Lung (tissue), 12 donors: ENCODE results near the gene GOLT1A. TPM values are rescaled to one million over a fixed set of nuclear protein-coding genes. Genes with fewer than 3 reads are reported as not detected.
A peak's percentile ranks its signal among the peaks of the same experiment; 100 is the strongest.

ENCODE experiments used
- ATAC-seq: fragments of 200-7000 bp; cut with Tn5 transposase; one replicate; pipeline ENCODE4 v1.9.1; 2020; ENCODE audit warnings: moderate number of reproducible peaks; ENCODE audit not compliant: insufficient read depth, low FRiP score
- DNase-seq, 3 donors: peaks; one replicate each; pipeline ENCODE4 v3.0.0-alpha.2; 2013 to 2017
- H3K27ac ChIP-seq, 2 donors: one replicate each; pipeline ENCODE4 v1.5.1; 2013; ENCODE audit warnings: mild to moderate bottlenecking in 2 of 2, moderate library complexity in 2 of 2, control low read depth in 1 of 2, inconsistent platforms in 1 of 2, low read depth in 1 of 2, low read length in 1 of 2
- H3K27me3 ChIP-seq, 3 donors: one replicate each; pipeline ENCODE4 v1.5.1; 2013; ENCODE audit warnings: low read length in 2 of 3; ENCODE audit not compliant: control insufficient read depth in 3 of 3, insufficient read depth in 3 of 3
- H3K36me3 ChIP-seq, 4 donors: one replicate each; pipeline ENCODE4 v1.5.1; 2013; ENCODE audit warnings: low read length in 4 of 4, mild to moderate bottlenecking in 1 of 4, moderate library complexity in 1 of 4; ENCODE audit not compliant: control insufficient read depth in 4 of 4, insufficient read depth in 4 of 4
- H3K4me1 ChIP-seq, 5 donors: one replicate each; pipeline ENCODE4 v1.5.1; 2013; ENCODE audit warnings: low read length in 5 of 5, mild to moderate bottlenecking in 2 of 5, moderate library complexity in 1 of 5; ENCODE audit not compliant: control insufficient read depth in 5 of 5, insufficient read depth in 5 of 5
- H3K4me3 ChIP-seq: one replicate; pipeline ENCODE4 v1.5.1; 2013; ENCODE audit warnings: mild to moderate bottlenecking, control low read depth, moderate library complexity
- H3K9ac ChIP-seq, 2 donors: one replicate each; pipeline ENCODE4 v1.5.1; 2013; ENCODE audit warnings: low read length in 2 of 2, control low read depth in 1 of 2; ENCODE audit not compliant: insufficient read depth in 1 of 2
- H3K9me3 ChIP-seq, 4 donors: one replicate each; pipeline ENCODE4 v1.5.1; 2013; ENCODE audit warnings: low read length in 3 of 4, mild to moderate bottlenecking in 1 of 4, moderate library complexity in 1 of 4; ENCODE audit not compliant: control insufficient read depth in 4 of 4, insufficient read depth in 3 of 4
- WGBS, 2 donors: extraction: QIAGEN DNeasy Blood & Tissue Kit; methylation state at CpG; one replicate each; pipeline ENCODE4 v1.1.7; 2013; 5-methylcytosine and 5-hydroxymethylcytosine counted together
- polyA plus RNA-seq, 2 donors: library from polyadenylated mRNA; stranded (reverse); fragments of 200-250 nt; gene quantifications; one replicate each; pipeline ENCODE4 v1.2.1, GENCODE V29; 2013
- total RNA-seq, 2 donors: library from RNA; depleted of rRNA in 1 of 2; stranded (reverse); fragments of >200 nt in 1 of 2; gene quantifications; one replicate each; pipeline ENCODE4 v1.2.1, GENCODE V29; 2014 to 2021
- TF ChIP-seq, protein P1 (sequence below): IDR thresholded peaks from 2 replicates; pipeline ENCODE4 v1.5.1; 2012; ENCODE audit warnings: mild to moderate bottlenecking; ENCODE audit errors: control extremely low read depth, extremely low read depth
- donor health status: control.
- donor health status: control.
- donor health status: Bipolar disorder and iron deficiency.
- donor health status: healthy.
- donor health status: DM: yes; HTN: yes; CAD: no.

Gene GOLT1A
- total and polyA plus RNA-seq, 4 donors, result 4.1 to 23.8 (median 7.7) TPM

DNA sequence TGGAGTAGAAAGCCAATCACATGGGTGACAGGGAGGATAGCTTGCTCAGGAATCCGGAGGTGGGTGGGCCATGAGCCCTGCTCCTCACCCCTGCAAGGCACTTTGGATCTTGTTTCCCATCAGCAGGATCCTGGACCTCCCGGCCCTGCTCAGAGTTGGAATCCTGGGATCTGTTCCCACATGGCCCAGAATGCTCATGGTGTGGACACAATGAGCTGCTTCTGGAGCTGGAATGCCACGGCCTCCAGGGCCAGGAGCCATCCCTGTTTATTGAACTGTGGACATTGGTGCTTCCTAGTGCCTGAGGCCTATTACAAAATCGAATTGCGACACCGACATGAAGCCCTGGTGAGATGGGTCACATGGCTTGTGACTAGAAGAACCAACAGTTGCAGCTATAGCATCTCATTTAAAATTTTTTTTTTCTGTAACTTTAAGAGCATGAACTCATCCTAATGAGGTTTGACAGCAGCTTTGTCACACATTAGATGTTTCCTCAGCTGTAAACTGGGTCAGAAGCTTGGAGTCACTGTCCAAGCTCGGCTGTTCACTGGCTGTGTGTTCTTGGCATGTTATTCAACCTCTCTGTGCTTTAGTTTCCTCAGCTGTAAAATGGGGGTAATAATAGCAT is 40.4 kb upstream of the GOLT1A start:
- H3K4me3 ChIP-seq, result no peak overlapping the region
- no peaks in the 10 kb centered on the region for H3K27me3 ChIP-seq
- TF ChIP-seq, protein P1, sequence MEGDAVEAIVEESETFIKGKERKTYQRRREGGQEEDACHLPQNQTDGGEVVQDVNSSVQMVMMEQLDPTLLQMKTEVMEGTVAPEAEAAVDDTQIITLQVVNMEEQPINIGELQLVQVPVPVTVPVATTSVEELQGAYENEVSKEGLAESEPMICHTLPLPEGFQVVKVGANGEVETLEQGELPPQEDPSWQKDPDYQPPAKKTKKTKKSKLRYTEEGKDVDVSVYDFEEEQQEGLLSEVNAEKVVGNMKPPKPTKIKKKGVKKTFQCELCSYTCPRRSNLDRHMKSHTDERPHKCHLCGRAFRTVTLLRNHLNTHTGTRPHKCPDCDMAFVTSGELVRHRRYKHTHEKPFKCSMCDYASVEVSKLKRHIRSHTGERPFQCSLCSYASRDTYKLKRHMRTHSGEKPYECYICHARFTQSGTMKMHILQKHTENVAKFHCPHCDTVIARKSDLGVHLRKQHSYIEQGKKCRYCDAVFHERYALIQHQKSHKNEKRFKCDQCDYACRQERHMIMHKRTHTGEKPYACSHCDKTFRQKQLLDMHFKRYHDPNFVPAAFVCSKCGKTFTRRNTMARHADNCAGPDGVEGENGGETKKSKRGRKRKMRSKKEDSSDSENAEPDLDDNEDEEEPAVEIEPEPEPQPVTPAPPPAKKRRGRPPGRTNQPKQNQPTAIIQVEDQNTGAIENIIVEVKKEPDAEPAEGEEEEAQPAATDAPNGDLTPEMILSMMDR, result no peak
- H3K9me3 ChIP-seq, result no peaks in the 10 kb centered on the region
- H3K27ac ChIP-seq, result no peak overlapping the region
- peaks cover 0 to 3% (median 0%) of the 10 kb centered on the region in 4 donors for H3K36me3 ChIP-seq
- DNase-seq, result peak in 2 of 3 donors; percentile 23 to 53
- 55 to 65% methylated on average over 7 of the region's 7 CpGs for WGBS, 2 donors
- H3K4me1 ChIP-seq, result no peaks in the 10 kb centered on the region
- H3K9ac ChIP-seq, result peak overlapping the region in 1 of 2 donors; percentile 30
- peak; percentile 35 for ATAC-seq

DNA sequence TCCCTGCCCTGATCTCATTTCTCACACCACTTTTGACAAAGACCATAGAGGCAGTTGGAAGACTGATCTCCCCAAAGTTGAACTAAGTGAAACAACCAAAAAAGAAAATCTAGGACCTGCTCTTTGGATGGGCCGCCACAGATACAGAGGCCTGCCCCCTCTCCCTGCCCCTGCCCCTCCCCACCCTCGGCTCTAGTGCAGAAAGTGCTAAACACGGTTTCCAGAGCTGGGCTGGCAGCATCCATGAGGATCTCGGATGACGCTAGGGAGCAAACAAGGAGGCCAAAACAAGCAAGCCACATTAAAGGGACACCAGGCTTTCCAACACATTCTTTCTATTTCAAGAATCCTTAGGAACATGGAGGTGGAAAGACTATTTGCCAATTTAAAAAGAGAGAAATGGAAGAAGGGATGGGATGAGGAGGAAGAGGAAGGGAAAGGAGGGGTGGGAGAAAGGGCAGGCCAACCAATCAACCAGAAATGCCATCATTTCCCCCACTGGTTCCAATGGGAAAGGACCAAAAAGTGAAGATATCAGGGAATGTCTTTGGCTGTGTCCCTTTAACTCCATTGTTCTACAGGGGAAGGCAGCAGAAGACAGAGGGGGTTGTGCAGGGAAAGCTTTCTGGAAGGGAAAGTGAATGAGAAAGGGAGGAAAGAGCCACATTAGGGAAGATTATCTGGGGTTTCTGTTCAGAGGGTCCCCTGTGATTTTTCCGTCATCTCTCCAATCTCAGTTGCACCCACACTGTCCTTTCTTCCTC is 38.3 kb upstream of the GOLT1A start:
- H3K4me1 ChIP-seq, result no peaks in the 10 kb centered on the region
- no peak overlapping the region for H3K9ac ChIP-seq
- no peak overlapping the region for H3K4me3 ChIP-seq
- no peak for DNase-seq
- no peaks in the 10 kb centered on the region for H3K9me3 ChIP-seq
- ATAC-seq, result no peak
- peaks cover 0 to 3% (median 0%) of the 10 kb centered on the region in 4 donors for H3K36me3 ChIP-seq
- 81 to 88% methylated on average over 6 of the region's 6 CpGs for WGBS, 2 donors
- TF ChIP-seq, protein P1, result no peak
- H3K27me3 ChIP-seq, result no peaks in the 10 kb centered on the region
- H3K27ac ChIP-seq, result no peak overlapping the region

DNA sequence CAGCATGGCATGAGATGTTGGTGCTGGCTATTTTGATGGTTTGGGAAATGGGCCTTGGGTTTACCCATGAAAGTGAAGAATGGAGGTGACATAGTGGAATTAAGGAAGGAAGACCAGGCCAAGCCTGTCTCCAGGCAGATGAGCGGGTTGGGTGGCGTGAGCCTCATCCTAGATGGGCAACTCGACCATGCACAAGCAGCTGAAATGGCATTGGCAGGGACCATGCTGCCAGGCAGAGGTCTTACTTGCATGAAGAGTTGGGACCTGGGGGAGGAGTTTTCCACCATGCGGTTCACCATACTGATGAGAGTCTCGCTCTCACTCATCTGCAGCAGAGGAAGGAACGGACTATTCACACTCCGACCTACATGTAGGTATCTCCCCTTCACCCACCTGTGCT is 37.5 kb upstream of the GOLT1A start:
- no peaks in the 10 kb centered on the region for H3K4me1 ChIP-seq
- DNase-seq (no peak), ATAC-seq (no peak)
- H3K9ac ChIP-seq, result no peak overlapping the region
- no peak overlapping the region for H3K27ac ChIP-seq
- H3K36me3 ChIP-seq, result peaks cover 0 to 3% (median 1%) of the 10 kb centered on the region in 4 donors
- no peak overlapping the region for H3K4me3 ChIP-seq
- no peaks in the 10 kb centered on the region for H3K9me3 ChIP-seq
- H3K27me3 ChIP-seq, result no peaks in the 10 kb centered on the region
- TF ChIP-seq, protein P1, result no peak
- WGBS, 2 donors, result 91 to 97% methylated on average over 7 of the region's 7 CpGs
